ENCODE results near the gene EXOC3L1. TPM values are rescaled to one million over a fixed set of nuclear protein-coding genes. Genes with fewer than 3 reads are reported as not detected.

Gene EXOC3L1
- total and polyA plus RNA-seq, 2 of the 13 experiments (the other 11 are each of a cell fraction or from before 2014, with no cell fraction given): 0.12 TPM; not detected in 1

GRCh38 chr16:67173808-67174705, 15.9 kb downstream of the EXOC3L1 start:
- no peaks in the 10 kb centered on the region for H3K9me3 ChIP-seq (ENCODE audit: low read length)
- H3K36me3 ChIP-seq (replicated peaks in 1 of 2; ENCODE audit: control insufficient read depth in 1 of 2, insufficient read depth in 2 of 2, low read length in 2 of 2): no peaks in the 10 kb centered on the region; a peak in 1 of 5 replicates
- peak; percentile 37 for FAIRE-seq
- H4K20me1 ChIP-seq (ENCODE audit: insufficient read depth, low read length): no peaks in the 10 kb centered on the region; the same call in 1 of the 2 replicates
- no peak overlapping the region for H2AFZ ChIP-seq (ENCODE audit: low read length)
- H3K4me1 ChIP-seq (ENCODE audit: insufficient read depth, low read length): peaks cover 63% of the 10 kb centered on the region
- in situ Hi-C loops (cut with HindIII; ENCODE audit: extremely low pct_ligation_motif_present, low pct_unique_long_range_greater_than_20kb) (no loop called here), intact Hi-C loops (cut with micrococcal nuclease; ENCODE audit: unreplicated experiment) (no loop called here)
- WGBS (ENCODE audit: low lambda C conversion rate): 15% methylated on average over 64 of the region's 71 CpGs
- DNase-seq (ENCODE audit: low spot score): peak; percentile 82
- H3K27ac ChIP-seq (ENCODE audit: extremely low read length, insufficient read depth, low read length): no peak overlapping the region
- ChIA-PET CTCF (ENCODE audit: low intra/inter-chr PET ratio, low total read pairs) (interaction anchor here (1.5 kb wide), 1 partner anchor 12 kb away, joined by 5 read pairs; no protein-coding TSS in a partner anchor), POLR2A (interaction anchor here (0.7 to 2.7 kb wide), 6 partner anchors 11 to 73 kb away, joined by 3 to 18 read pairs (median 4); partner anchors contain the start of genes B3GNT9, FHOD1 and MATCAP1)
- peaks cover 0 to 2% of the 10 kb centered on the region in 2 experiments; a peak in 2 of 5 replicates for H3K27me3 ChIP-seq (ENCODE audit: control insufficient read depth in 1 of 2, insufficient read depth in 2 of 2, low read length in 2 of 2)
- H3K9ac ChIP-seq (ENCODE audit: insufficient read depth, low read depth, low read length): peak overlapping the region; percentile 34
- no peaks in the 10 kb centered on the region for H3K79me2 ChIP-seq (ENCODE audit: insufficient read depth, low read length)
- peak; percentile 82 for ATAC-seq
- BruUV-seq (replicated peaks): no TSS peak
- peak overlapping the region; percentile 99 for H3K4me2 ChIP-seq (ENCODE audit: low read depth, low read length)
- peak overlapping the region; percentile 52 to 75 (median 59) for H3K4me3 ChIP-seq (replicated peaks in 1 of 3; ENCODE audit: insufficient read depth in 1 of 3, low read depth in 2 of 3, low read length in 3 of 3)
- TF ChIP-seq ZKSCAN8 (CRISPR knock-in tag; IDR thresholded peaks at IDR 0.05; ENCODE audit: borderline replicate concordance): peak; percentile 67; the same call in 1 of the 2 replicates
- TF ChIP-seq ZNF660 (CRISPR knock-in tag; IDR thresholded peaks at IDR 0.05; ENCODE audit: borderline replicate concordance, low read depth): no peak
- peak; percentile 65; the same call in 1 of the 2 replicates for TF ChIP-seq KLF13 (CRISPR knock-in tag; IDR thresholded peaks at IDR 0.05)
- peak; percentile 82; the same call in 1 of the 2 replicates for TF ChIP-seq ZSCAN9 (CRISPR knock-in tag; IDR thresholded peaks at IDR 0.05; ENCODE audit: borderline replicate concordance)
- peak; percentile 100 for TF ChIP-seq ZNF687 (CRISPR knock-in tag; IDR thresholded peaks at IDR 0.05)
- TF ChIP-seq, protein P1, sequence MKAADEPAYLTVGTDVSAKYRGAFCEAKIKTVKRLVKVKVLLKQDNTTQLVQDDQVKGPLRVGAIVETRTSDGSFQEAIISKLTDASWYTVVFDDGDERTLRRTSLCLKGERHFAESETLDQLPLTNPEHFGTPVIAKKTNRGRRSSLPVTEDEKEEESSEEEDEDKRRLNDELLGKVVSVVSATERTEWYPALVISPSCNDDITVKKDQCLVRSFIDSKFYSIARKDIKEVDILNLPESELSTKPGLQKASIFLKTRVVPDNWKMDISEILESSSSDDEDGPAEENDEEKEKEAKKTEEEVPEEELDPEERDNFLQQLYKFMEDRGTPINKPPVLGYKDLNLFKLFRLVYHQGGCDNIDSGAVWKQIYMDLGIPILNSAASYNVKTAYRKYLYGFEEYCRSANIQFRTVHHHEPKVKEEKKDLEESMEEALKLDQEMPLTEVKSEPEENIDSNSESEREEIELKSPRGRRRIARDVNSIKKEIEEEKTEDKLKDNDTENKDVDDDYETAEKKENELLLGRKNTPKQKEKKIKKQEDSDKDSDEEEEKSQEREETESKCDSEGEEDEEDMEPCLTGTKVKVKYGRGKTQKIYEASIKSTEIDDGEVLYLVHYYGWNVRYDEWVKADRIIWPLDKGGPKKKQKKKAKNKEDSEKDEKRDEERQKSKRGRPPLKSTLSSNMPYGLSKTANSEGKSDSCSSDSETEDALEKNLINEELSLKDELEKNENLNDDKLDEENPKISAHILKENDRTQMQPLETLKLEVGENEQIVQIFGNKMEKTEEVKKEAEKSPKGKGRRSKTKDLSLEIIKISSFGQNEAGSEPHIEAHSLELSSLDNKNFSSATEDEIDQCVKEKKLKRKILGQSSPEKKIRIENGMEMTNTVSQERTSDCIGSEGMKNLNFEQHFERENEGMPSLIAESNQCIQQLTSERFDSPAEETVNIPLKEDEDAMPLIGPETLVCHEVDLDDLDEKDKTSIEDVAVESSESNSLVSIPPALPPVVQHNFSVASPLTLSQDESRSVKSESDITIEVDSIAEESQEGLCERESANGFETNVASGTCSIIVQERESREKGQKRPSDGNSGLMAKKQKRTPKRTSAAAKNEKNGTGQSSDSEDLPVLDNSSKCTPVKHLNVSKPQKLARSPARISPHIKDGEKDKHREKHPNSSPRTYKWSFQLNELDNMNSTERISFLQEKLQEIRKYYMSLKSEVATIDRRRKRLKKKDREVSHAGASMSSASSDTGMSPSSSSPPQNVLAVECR (CRISPR knock-in tag; IDR thresholded peaks at IDR 0.05; ENCODE audit: borderline replicate concordance): peak; percentile 88; the same call in 1 of the 2 replicates
- peak; percentile 99 for TF ChIP-seq NRL (CRISPR knock-in tag; IDR thresholded peaks at IDR 0.05; ENCODE audit: borderline replicate concordance)
- TF ChIP-seq, protein P2, sequence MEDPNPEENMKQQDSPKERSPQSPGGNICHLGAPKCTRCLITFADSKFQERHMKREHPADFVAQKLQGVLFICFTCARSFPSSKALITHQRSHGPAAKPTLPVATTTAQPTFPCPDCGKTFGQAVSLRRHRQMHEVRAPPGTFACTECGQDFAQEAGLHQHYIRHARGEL (CRISPR knock-in tag; IDR thresholded peaks at IDR 0.05): 0 out of 2 replicates have a peak, but pooled peaks have one; percentile 8
- peak; percentile 81 for TF ChIP-seq RARA (CRISPR knock-in tag; IDR thresholded peaks at IDR 0.05)
- no peak for TF ChIP-seq ZBTB21 (CRISPR knock-in tag; IDR thresholded peaks at IDR 0.05)
- no peak for TF ChIP-seq PAF1 (CRISPR knock-in tag; IDR thresholded peaks at IDR 0.05)
- no peak for TF ChIP-seq U2AF2 (IDR thresholded peaks at IDR 0.05; ENCODE audit: low read depth, low read length)
- TF ChIP-seq, protein P3, sequence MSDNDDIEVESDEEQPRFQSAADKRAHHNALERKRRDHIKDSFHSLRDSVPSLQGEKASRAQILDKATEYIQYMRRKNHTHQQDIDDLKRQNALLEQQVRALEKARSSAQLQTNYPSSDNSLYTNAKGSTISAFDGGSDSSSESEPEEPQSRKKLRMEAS (IDR thresholded peaks at IDR 0.05): peak; percentile 97

Data from HepG2 (cell line).